NCI-H774 (cell line): ENCODE measurements around the gene RGS21.
"Not testable (repeated sequence)": the region's sequence is repeated elsewhere in the genome, so short reads cannot be mapped to it uniquely, and the experiment has no call there.

Experiments
- DNase-seq: peaks from one replicate; lab custom pipeline; 2025; lab: John Stamatoyannopoulos, UW

The RGS21 gene, protein sequence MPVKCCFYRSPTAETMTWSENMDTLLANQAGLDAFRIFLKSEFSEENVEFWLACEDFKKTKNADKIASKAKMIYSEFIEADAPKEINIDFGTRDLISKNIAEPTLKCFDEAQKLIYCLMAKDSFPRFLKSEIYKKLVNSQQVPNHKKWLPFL

DNA sequence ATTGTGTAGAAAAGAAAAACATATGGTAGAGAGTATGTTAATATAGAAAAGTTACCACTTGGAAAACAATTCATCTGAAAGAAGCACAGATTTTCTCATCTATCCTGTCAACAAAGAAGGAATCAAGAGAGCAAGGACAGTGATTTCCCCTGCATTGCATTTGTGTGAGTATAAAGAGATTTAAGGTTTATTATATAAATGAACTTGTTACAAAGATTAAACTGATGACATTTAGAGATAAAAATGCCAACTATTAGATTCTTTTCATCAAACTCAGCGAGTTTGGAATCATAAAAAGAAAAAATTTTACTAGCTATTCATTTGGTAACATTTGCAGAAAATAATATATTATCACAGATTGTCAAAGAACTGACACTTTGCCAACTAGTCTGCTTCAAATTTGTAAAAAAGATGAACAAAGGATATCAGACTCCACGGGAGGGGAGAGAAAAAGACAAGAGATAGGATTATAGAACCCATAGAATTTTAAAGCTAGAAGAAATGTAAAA, at the start of gene RGS21:
RGS21 (plus strand) TSS at position 51 of the 509 bp plus-strand sequence. CDS start 26,045 bp downstream, outside the sequence.
- DNase-seq: no peak

DNA sequence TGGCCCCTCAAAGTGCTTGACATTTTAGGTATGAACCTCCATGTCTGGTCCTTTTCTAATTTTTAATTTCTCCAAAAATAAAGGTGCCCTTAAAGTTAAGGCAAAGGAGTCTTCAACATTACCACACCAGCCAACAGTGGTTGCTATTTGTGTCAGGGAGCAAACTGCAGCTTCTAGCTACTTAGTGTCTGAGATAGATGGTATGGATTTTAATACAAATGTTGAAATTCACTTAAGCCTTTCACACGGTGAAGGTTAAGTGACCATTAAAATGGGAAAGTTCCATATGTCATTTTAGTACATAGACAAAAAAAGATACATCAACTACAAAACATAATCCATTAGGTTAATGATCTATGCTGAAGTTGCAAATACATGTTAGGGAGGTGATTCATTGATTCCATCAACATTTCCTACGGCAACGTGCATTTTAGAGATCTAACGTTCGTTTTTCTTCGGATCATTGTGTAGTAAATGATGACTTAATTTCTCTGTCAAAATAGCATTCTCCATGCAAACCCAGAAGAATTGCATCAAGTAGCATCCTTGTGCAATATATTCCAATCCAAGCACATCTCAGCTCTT, 48.2 kb upstream of the RGS21 start:
- DNase-seq: no peak

DNA sequence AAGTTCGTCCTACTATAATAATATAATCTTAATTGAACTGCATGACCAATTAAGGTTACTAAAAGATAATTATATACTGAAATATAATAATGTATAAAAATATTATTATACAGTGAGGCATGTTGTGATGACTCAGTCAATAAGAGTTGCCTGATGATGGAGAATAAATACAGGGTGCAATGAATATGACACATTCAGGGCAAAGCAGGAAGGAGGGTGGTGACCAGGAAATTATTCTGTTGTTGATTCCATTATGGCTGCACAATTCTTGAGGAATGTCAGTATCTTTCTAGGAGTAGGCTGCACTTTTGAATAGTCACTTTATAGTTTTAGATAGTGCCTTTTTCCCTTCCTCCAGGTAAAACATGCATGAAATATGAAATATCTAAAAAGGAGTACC, 46.4 kb upstream of the RGS21 start:
- no peak for DNase-seq

DNA sequence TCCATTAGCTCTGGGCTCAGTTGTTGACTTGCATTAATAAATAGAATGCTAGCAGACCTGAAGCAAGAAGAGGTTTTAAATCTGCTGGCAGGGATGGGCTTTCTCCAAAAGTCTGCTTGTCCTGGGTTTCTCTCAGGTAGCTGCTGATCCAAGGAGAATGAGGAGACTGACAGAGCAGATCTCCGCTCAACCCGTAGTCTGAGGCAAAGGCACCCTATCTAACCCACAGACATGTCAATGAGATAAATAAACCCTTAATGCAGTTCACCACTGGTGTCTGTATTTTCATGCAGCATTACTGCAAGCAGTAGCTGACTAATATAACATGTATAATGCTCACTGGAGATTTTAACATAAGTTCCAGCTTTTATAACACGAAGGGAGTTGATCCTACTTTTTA, 44.1 kb upstream of the RGS21 start:
- DNase-seq: no peak

DNA sequence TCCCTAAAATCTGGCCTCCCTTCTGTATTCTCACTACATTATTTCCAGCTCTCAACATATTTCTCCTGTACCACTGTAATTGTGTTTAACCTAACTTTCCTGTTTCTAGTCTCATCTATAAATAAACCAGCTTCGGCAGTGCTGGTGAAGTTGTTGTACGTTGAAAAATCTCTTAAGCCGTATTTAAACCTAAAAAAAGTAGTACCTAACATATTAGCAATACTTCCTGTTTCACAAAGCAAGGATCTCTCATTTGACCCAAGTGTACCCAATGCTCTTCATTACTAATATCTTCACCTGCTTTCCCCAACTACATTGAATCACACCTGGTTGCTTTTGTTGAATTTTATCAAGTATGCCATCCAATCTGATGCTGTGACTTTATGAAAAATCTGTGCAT, 42.2 kb upstream of the RGS21 start:
- no peak for DNase-seq

DNA sequence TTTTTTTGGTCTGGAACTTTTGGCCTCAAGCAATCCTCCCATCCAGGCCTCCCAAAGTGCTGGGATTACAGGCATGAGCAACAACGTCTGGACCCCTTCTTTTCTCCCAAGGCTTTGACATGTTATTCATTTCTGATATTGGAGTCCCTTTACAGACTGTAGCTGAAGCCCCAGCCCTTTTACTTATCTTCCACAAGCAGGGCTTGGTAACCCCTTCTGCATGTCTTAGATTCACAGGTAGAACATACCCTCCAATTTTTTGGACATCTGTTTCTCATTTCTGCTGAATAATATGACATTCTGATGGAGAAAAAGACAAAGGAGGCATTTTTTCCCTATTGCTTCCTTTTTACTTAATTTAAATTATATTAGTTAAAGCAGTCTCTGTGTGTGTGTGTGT, 39.2 kb upstream of the RGS21 start:
- DNase-seq: no peak

DNA sequence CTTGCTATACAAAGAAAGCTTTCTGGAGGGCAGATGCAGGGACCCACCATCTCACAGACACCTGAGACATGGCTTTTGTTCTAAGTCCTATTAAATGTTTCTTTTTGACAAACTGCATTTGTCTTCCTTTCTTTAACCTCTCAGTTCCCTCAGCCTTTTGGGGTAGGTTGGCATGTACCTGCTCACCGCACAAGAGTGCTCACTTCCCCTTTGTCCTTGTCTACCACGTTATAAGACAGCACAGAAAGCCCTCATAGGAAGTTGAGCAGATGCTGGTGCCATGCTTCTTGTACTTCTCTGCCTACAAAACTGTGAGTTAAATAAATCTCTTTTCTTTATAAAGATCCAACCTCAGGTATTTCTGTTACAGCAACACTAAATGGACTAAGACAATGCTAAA, 31.9 kb upstream of the RGS21 start:
- no peak for DNase-seq

DNA sequence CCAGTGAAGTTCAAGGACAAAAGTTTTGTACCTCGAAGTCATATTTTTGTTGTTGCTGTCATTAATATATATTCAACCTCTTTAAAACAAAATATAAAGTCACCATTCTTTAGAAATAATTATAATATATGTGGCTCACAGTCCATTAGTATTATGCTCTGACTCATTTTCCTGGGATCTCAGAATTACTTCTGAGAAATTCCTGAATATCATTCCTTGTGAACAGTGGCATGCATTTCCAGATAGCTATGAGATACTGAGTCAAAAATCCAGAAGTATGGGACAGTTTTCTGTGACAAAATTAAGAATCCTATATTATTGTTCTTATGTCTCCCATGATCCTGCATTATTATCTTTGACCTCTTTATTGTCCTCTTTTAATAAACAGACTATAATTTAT, 13.8 kb upstream of the RGS21 start:
- no peak for DNase-seq

DNA sequence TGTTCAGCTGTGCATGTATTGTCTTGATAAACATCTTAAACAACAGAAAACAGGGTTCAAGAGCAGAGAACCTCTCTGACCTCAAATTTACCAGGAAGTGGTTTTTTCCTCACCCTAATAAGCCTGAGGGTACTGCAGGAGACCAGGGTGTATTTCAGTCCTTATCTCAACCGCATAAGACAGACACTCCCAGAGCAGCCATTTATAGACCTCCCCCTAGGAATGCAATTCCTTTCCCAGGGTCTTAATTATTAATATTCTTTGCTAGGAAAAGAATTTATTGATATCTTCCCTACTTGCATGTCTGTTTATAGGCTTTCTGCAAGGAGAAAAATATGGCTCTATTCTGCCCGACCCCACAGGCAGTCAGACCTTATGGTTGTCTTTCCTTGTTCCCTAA, 8.5 kb upstream of the RGS21 start:
- not testable (repeated sequence) for DNase-seq

DNA sequence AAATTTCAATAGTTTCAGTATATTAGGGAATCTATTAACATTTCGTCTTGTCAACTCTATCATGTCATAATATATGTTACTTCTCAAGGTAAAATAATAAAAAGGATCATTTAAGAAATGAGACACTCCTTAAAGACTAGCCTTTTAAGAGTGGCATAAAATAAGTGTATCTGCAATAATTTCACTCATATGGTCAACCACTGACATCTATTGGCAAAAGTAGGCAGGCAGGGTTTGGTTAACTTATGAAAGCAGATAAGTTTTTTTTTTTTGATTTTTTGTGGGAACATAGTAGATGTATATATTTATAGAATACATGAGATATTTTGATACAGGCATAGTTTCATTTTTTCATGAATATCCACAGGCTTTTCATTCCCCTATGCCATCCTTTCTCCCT, 5.5 kb upstream of the RGS21 start:
- DNase-seq: no peak

DNA sequence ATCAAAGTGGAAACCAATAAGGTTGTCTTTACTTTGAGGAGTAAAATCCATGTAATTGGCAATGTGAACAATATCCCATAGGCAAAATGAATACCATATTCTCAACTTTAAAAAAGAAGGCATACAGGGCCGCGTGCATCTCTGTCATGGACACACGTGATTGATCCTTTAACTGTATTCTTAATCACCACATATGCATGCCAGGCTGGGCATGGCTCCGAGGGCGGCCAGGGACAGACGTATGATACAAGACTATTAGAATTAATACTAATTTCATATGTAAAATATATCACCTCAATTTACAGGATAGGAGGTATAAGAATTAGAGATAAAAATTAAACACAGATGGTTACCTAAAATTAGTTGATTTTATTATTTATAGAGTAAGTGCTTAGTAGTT, 11.2 kb downstream of the RGS21 start:
- DNase-seq: no peak

DNA sequence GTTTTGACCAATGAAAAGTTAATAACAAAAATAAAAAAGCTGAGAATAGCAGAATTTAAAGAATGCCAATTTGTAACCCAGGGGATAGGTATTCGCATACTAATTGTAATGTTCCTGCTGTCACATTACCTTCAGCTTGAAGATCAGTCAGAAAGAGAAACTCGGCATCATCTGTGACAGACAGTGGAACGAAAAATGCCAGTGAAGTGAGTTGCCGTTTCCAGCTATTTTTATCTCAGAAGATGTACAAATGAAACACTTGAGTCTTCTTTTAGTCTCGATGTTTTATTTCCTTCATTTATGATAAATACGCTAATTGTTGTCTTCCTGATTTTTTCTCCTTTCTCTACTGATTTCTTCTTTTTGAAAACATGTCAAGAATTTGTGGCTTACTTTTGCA, 26.1 kb downstream of the RGS21 start:
- DNase-seq: no peak

DNA sequence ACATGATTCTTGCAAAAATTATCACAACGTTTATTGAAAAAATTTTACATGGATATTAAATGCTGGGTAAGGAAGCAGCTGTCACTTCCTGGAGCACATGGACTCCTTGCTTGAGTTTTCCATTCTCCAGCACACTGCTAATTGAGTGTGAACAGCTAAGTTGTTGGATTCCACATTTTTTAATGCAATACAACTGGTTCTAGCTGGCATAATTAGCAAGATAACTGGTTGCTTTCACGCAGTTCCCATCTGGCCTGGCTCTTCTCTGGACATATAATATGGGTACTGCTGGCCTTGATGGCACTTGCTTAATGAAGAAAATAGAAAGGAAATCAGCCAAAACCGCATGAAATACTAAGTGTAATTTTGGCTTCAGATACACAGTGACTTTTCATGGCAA, 26.6 kb downstream of the RGS21 start:
- DNase-seq: no peak

DNA sequence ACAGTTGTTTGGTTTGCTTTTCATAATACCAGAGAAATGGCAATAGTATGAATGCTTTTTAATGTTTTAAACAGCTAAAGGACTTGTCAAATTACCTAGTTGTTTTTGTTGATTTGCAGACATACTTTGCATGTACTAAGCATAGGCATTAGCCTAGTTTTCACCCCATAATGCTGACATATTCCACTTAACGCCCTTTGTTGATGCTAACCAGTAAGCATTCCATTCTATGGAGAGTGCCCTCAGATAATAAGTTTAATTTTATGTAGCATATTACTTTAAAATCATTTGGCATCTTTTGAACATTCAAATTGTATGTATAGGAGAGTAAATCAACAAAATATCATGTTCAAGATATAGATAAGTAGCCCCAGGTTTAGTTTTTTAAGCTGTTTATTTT, 32.5 kb downstream of the RGS21 start:
- DNase-seq: no peak

DNA sequence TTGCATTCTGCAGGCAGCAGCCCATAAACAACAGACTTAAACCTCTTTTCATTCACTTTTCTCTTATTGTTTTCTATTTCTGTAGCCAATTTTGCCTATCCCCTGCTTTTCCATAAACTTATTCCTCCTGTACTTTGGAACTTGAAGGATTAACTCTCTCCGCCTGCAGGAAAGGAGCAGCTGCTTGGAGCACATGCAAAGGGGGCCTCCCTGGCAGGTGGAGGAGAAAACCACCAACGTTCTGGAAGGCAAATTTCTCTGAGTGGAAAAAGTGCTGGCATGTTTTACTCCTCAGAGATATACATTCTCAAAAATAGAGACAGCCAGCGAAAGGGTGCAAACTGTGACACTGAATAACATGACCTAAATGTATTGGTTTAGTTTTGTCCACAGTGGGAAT, 33.6 kb downstream of the RGS21 start:
- DNase-seq: no peak

DNA sequence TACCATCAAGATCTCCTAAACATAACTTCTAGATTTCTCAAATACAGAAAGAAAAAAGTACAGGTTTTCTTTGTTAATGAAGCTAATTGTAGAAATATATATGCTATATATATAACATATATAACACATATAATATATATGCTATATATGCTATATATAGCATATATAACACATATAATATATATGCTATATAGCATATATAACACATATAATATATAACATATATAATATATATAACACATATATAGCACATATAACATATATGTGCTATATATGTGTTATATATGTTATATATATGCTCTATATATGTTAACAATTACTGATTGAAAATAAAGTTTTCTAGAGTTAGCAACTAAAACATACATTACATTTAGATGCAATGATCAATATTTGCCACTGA, 34.8 kb downstream of the RGS21 start:
- no peak for DNase-seq

DNA sequence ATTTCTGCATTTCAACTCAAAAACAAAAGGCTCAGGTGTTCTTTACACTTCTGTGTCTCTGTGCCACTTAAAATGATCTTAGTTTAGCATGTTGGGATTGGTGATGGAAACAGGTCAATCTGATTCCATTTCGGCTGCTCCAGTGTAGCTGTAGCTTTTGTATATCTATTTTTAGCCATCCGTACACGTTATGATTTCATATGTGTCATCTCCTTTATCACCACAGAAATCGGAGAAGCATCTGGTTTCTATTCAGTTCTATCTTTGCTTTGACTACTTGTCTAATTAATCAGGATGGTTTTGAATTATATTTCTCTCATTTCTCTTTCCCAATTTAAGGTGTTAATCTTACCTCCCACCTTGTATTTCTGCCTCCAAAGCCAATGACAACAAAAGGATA, 41.1 kb downstream of the RGS21 start:
- no peak for DNase-seq

DNA sequence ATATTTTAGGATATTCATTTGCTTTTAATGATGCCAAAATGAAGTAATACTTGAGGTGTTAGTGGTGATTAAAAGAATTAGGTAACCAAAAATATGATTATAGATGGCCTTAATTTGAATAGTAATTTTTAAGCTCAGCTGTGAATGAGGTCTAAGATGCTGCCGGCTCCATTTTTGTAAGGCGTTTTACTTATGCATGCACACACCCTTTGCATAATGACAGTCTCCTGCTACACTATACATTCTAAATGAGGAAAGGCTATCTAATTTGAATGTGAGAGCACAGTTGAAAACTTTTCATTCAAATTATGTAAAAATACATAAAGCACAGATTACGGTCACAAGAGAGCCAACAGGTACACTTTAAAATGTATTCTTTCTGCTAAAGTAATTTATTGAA, 41.6 kb downstream of the RGS21 start:
- no peak for DNase-seq

DNA sequence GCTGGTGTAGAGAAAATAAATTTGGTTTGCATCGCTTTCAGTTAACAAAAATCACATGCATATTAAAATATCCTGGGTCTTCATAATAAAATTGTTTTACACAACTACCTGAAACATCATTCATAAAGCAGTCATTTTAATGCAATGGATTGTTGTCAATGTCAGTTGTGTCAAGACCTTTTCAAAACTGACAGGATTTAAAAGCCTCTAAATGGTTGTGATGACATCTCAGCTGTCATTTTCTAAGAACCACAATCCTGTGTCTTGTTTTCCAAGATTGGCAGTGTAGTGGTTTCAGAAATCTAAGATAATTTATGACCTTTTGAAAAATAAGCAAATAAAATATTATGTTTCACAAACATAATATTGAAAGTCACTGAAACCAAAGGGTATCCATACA, 42.0 kb downstream of the RGS21 start:
- no peak for DNase-seq

DNA sequence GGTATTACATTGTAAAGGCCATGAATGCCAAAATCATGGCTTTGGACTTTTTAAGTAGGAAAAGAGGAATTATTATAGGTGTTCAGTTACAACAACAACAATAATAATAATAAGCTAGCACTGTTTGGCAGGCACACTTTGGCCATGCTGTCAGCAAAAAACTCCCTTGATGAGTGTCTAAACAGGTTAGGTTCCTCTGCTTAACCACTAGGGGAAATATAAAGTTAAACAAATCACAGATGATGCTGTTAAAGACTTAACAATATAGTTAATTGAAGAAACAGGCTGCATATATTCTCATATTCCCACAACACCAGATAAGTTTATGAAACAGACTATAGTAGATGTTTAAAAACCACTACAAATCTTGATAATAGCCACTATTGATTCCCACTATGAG, 46.4 kb downstream of the RGS21 start:
- no peak for DNase-seq

DNA sequence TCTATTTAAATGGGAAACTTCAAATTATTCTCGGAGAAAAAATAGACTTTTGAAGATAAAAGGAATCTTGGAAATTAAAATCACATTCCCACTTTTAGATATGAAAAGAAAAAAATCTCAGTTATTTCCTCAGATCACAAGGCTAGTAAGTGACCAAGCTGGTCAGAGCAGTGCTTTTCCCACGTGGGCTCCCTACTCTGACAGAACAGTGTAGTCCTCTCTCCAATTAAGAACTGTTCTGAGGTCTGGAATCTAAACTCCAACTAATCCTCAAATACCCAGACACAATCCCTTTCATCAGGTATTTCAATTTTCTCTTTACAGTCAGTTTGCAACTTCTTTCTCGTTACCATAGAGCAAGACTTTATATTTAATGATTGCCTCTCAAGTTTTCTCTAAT, 50.6 kb downstream of the RGS21 start:
- DNase-seq: no peak

DNA sequence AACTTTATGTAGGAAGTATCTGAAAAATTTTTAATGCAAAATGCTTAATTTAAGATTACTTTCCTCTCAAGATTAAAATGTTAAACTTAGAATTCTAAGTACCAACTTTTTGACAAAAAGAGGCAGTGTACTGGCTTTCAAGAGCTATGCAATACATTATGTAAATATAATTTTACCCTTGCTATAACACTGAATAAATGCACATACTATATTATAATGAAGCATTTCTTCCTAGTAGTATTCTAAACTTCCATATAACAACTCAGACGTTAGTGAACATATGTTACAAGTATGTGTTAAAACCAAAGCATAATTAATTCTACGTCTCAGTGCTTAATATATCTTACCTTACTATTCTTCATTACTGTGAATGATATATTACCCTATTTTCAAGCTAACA, 58.5 kb downstream of the RGS21 start:
- no peak for DNase-seq

DNA sequence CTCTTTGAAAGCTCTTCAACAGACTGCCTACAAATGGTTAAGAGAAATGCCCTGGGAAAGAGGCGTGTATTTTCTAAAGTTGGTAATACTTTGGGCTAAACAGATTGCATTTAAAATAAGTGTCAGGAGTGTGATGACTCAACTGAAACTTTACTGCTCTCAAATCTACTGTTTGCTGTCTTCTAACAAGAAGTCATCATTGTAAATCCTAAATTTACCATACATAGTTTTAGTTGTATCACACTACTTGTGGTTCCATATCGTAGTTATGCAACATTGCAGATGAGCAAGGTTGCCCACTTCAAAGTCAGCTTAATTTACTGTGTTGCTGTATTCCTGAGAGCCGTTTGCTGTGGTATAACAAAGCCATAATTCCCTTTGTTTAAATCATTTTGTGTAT, 59.6 kb downstream of the RGS21 start:
- no peak for DNase-seq

DNA sequence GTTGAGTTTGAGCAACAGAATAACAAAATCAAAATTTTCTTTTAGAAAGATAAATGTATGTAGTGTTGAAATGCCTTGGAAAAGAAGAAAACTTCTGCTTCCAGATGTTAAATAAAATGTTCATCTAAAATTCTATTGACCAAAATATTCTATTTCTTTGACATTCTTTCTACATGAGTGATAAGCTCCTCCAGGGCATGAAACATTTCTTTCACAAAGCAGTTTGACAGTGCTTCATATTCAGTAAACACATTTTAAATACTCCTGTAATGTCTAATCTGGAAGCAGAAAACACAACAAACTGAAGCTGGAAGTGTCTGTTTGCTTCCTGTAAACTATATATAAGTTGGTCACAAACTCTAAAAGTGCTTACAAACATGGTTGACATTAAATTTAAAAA, 61.5 kb downstream of the RGS21 start:
- DNase-seq: no peak
